PC-3 (cell line): ENCODE results near the gene LAMA2. TPM values are rescaled to one million over a fixed set of nuclear protein-coding genes. Genes with fewer than 3 reads are reported as not detected.

Experiments used
- ATAC-seq: fragments of 200-7000 bp; cut with Tn5 transposase; 2 replicates; pipeline ENCODE4 v1.9.1; 2020; ENCODE audit warnings: mild to moderate bottlenecking, moderate library complexity
- BruUV-seq: library from RNA; stranded (reverse); fragments of 400-500 nt; replicated peaks from 2 replicates; lab custom pipeline; 2021; lab: Mats Ljungman, UMichigan
- CTCF ChIA-PET: fragments of 300-600 bp; sonication (Branson Sonifier 250); formaldehyde crosslinking; loops from one replicate; lab custom pipeline; 2022; ENCODE audit warnings: antibody characterized with exemption; lab: Charles Lee
- POLR2A ChIA-PET: fragments of 300-600 bp; sonication (Branson Sonifier 250); formaldehyde crosslinking; loops from one replicate; lab custom pipeline; 2022; ENCODE audit warnings: antibody characterized with exemption; ENCODE audit not compliant: unreplicated experiment; lab: Charles Lee
- DNase-seq: peaks from one replicate; pipeline ENCODE4 v3.0.0-alpha.2; 2015
- H2AFZ ChIP-seq: fragments of 300-600 bp; sonication (generic); 2 replicates; pipeline ENCODE4 v1.6.0; 2016; ENCODE audit warnings: antibody characterized with exemption, low read length
- H3F3A ChIP-seq: fragments of 300-600 bp; sonication (generic); one replicate; pipeline ENCODE4 v1.6.0; 2017; ENCODE audit warnings: antibody characterized with exemption, low read length, control low read depth, mild to moderate bottlenecking; ENCODE audit not compliant: unreplicated experiment
- H3K27ac ChIP-seq: fragments of 300-600 bp; sonication (generic); 2 replicates; pipeline ENCODE4 v1.5.1; 2016; ENCODE audit warnings: mild to moderate bottlenecking, low read length
- H3K27me3 ChIP-seq: fragments of 300-600 bp; sonication (generic); 2 replicates; pipeline ENCODE4 v1.6.1; 2016; ENCODE audit warnings: low read length, mixed read lengths
- H3K36me3 ChIP-seq: fragments of 300-600 bp; sonication (generic); 2 replicates; pipeline ENCODE4 v1.6.1; 2016; ENCODE audit warnings: low read depth, mixed run types, low read length, mixed read lengths
- H3K4me1 ChIP-seq: fragments of 300-600 bp; sonication (generic); 2 replicates; pipeline ENCODE4 v1.5.1; 2016; ENCODE audit warnings: low read length; ENCODE audit not compliant: insufficient read depth
- H3K4me2 ChIP-seq: fragments of 300-600 bp; sonication (generic); 2 replicates; pipeline ENCODE4 v1.6.0; 2016; ENCODE audit warnings: low read length
- H3K4me3 ChIP-seq: fragments of 300-600 bp; sonication (generic); 2 replicates; pipeline ENCODE4 v1.5.1; 2016; ENCODE audit warnings: mild to moderate bottlenecking, low read length, mixed read lengths
- H3K79me2 ChIP-seq: fragments of 300-600 bp; sonication (generic); 2 replicates; pipeline ENCODE4 v1.6.1; 2017; ENCODE audit warnings: low read length, mixed read lengths
- H3K9ac ChIP-seq: fragments of 300-600 bp; sonication (generic); 2 replicates; pipeline ENCODE4 v1.6.0; 2016; ENCODE audit warnings: mild to moderate bottlenecking, low read length
- H3K9me2 ChIP-seq: fragments of 300-600 bp; sonication (generic); replicated peaks from 2 replicates; pipeline ENCODE4 v1.6.1; 2016; ENCODE audit warnings: mixed run types, low read length, mixed read lengths
- H3K9me3 ChIP-seq: fragments of 300-600 bp; sonication (generic); 2 replicates; pipeline ENCODE4 v1.6.1; 2016; ENCODE audit warnings: low read length, mixed read lengths
- H4K20me1 ChIP-seq: fragments of 300-600 bp; sonication (generic); 2 replicates; pipeline ENCODE4 v1.6.1; 2016; ENCODE audit warnings: low read length, mixed read lengths
- EZH2 ChIP-seq: fragments of 300-600 bp; sonication (generic); IDR thresholded peaks from one replicate; pipeline ENCODE4 v1.6.1; 2017; ENCODE audit warnings: antibody characterized with exemption, mild to moderate bottlenecking, low read length; ENCODE audit not compliant: unreplicated experiment
- EZH2phosphoT487 ChIP-seq: fragments of 300-600 bp; sonication (generic); IDR thresholded peaks from 2 replicates; pipeline ENCODE4 v1.6.1; 2018; ENCODE audit warnings: mild to moderate bottlenecking, antibody characterized with exemption, low read length, borderline replicate concordance
- intact Hi-C: fragments of 100-400 bp; cut with micrococcal nuclease; formaldehyde crosslinking; loops from 2 replicates; pipeline ENCODE4 v1.9.0; 2023
- total RNA-seq: library from RNA; depleted of rRNA; stranded (reverse); fragments of >200 nt; gene quantifications from 2 replicates; pipeline ENCODE4 v1.2.3, GENCODE V29; 2014
- TF ChIP-seq, protein P1 (sequence below): fragments of 300-600 bp; sonication (generic); conservative IDR thresholded peaks from 2 replicates; pipeline ENCODE4 v1.5.1; 2017; ENCODE audit warnings: antibody characterized with exemption, low read depth, mild to moderate bottlenecking, low read length

LAMA2 gene
- total RNA-seq, 1 experiment from 2014 or later = 0.22 TPM

DNA sequence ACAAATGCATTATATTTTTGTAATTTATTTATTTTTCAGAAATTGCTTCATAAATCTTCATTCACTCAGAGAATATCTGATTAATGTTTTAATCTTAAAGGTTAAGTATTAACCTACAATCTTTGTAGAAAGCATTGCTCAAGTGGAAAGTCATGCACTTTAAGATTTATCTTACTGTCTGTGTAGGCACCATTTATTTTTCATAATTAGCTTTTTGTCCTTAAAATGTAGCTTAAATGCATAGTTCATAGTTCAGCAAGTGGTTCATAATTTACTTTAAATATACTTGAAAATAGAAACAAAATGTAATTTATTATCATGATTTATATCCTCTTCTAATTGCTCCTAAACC lies 397.3 kb downstream of the LAMA2 start:
- Histone ChIP-seq H3K4me1 (no peaks in the 10 kb centered on the region), H4K20me1 (no peaks in the 10 kb centered on the region), H3K4me2 (no peak overlapping the region), H3K9ac (no peak overlapping the region), H3K27ac (no peak overlapping the region), H3F3A (no peaks in the 10 kb centered on the region), H3K27me3 (no peaks in the 10 kb centered on the region), H3K9me2 (no peaks in the 10 kb centered on the region), H3K9me3 (no peaks in the 10 kb centered on the region), H2AFZ (no peak overlapping the region), H3K4me3 (no peak overlapping the region), H3K79me2 (no peaks in the 10 kb centered on the region), H3K36me3 (no peaks in the 10 kb centered on the region)
- TF ChIP-seq EZH2 = no peak
- no peak for TF ChIP-seq EZH2phosphoT487
- TF ChIP-seq, protein P1, sequence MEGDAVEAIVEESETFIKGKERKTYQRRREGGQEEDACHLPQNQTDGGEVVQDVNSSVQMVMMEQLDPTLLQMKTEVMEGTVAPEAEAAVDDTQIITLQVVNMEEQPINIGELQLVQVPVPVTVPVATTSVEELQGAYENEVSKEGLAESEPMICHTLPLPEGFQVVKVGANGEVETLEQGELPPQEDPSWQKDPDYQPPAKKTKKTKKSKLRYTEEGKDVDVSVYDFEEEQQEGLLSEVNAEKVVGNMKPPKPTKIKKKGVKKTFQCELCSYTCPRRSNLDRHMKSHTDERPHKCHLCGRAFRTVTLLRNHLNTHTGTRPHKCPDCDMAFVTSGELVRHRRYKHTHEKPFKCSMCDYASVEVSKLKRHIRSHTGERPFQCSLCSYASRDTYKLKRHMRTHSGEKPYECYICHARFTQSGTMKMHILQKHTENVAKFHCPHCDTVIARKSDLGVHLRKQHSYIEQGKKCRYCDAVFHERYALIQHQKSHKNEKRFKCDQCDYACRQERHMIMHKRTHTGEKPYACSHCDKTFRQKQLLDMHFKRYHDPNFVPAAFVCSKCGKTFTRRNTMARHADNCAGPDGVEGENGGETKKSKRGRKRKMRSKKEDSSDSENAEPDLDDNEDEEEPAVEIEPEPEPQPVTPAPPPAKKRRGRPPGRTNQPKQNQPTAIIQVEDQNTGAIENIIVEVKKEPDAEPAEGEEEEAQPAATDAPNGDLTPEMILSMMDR = no peak
- ChIA-PET POLR2A (no interaction called here), CTCF (no interaction called here)
- intact Hi-C loops = no loop called here
- ATAC-seq = no peak
- BruUV-seq = no TSS peak
- DNase-seq = no peak

DNA sequence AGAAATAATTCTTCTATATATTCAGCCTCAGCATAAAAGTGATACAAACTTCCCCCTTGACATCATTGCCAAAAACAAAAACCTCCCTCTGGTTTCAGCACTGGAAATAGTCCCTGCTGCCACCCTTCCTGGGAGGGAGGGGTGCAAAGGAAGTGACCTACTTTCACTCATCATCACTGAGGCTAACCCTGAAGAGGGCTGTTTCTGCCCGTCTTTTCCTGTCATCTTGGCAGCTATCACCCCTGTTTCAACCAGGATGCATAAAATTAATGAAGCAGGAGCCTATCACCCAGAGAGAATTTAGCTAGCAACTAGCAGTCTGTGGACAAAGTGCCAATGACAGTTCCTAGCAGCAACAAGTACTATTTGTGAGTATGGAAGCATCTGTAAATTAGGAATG lies 397.8 kb downstream of the LAMA2 start:
- H3K27ac ChIP-seq = no peak overlapping the region
- H3K9me2 ChIP-seq = no peaks in the 10 kb centered on the region
- CTCF ChIA-PET = no interaction called here
- no peak overlapping the region for H3K4me3 ChIP-seq
- no peak overlapping the region for H3K9ac ChIP-seq
- H3K4me2 ChIP-seq = no peak overlapping the region
- no peaks in the 10 kb centered on the region for H3K36me3 ChIP-seq
- no peaks in the 10 kb centered on the region for H3K9me3 ChIP-seq
- TF ChIP-seq EZH2phosphoT487 (no peak), EZH2 (no peak)
- TF ChIP-seq, protein P1 = no peak
- H3K79me2 ChIP-seq = no peaks in the 10 kb centered on the region
- no peaks in the 10 kb centered on the region for H4K20me1 ChIP-seq
- no peak overlapping the region for H2AFZ ChIP-seq
- DNase-seq (no peak), ATAC-seq (no peak)
- no peaks in the 10 kb centered on the region for H3K4me1 ChIP-seq
- POLR2A ChIA-PET = no interaction called here
- no peaks in the 10 kb centered on the region for H3F3A ChIP-seq
- intact Hi-C loops = no loop called here
- H3K27me3 ChIP-seq = no peaks in the 10 kb centered on the region
- BruUV-seq = no TSS peak

DNA sequence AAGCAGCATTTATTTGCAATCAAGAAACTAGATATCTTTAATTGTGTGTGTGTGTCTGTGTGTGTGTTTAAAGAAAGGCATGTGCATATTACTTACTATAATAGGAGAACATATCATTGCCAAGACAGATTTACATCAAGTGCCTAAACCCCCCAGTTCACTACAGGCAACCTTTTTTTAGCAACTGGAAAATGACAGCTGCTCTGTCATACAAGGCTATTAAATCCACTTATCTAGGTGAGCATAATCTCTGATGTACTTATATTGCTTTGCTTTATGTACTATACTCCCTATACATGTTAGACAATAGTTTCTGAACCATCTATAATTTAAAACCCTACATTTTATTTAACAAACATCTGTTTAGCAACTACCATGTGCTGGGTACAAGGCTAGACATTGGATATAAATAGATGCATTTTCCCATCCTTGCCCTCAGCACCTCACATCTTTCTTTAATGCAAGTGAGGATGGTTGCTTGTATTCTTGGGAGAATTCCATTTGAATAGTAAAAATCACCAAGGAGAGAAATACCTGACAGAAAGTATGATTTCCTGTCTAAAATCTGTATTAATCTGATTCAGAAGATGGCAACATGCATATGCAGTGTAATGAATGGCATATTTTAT lies 398.3 kb downstream of the LAMA2 start:
- Histone ChIP-seq H3F3A (no peaks in the 10 kb centered on the region), H3K27me3 (no peaks in the 10 kb centered on the region), H3K9me2 (no peaks in the 10 kb centered on the region), H3K27ac (no peak overlapping the region), H2AFZ (no peak overlapping the region), H3K9ac (no peak overlapping the region), H3K79me2 (no peaks in the 10 kb centered on the region), H4K20me1 (no peaks in the 10 kb centered on the region), H3K4me2 (no peak overlapping the region), H3K36me3 (no peaks in the 10 kb centered on the region), H3K4me3 (no peak overlapping the region), H3K4me1 (no peaks in the 10 kb centered on the region), H3K9me3 (no peaks in the 10 kb centered on the region)
- TF ChIP-seq EZH2phosphoT487 (no peak), EZH2 (no peak)
- TF ChIP-seq, protein P1 = no peak
- intact Hi-C loops = no loop called here
- ATAC-seq = no peak
- no TSS peak for BruUV-seq
- CTCF ChIA-PET = no interaction called here
- no peak for DNase-seq
- POLR2A ChIA-PET = no interaction called here
